HCT116 (cell line): ENCODE results near the gene CCDC107. TPM values are rescaled to one million over a fixed set of nuclear protein-coding genes. Genes with fewer than 3 reads are reported as not detected.

ENCODE experiments used
- ATAC-seq: fragments of 200-7000 bp; cut with Tn5 transposase; 2 replicates; pipeline ENCODE4 v1.9.1; 2020; ENCODE audit warnings: mild to moderate bottlenecking, moderate library complexity
- BruUV-seq: library from RNA; stranded (reverse); fragments of 400-500 nt; replicated peaks from 2 replicates; lab custom pipeline; 2021; lab: Mats Ljungman, UMichigan
- CTCF ChIA-PET: fragments of 300-600 bp; sonication (Branson Sonifier 250); formaldehyde crosslinking; loops from one replicate; lab custom pipeline; 2021; ENCODE audit warnings: antibody characterized with exemption; lab: Charles Lee
- POLR2A ChIA-PET: fragments of 300-600, 350-600 bp; sonication (Branson Sonifier 250); formaldehyde crosslinking; loops from one replicate; lab custom pipeline; 2021; ENCODE audit warnings: antibody characterized with exemption; lab: Charles Lee
- RAD21 ChIA-PET, 2 experiments: fragments of 300-600 bp; sonication (Branson Sonifier 250); formaldehyde crosslinking; loops; one replicate each; lab custom pipeline; 2023; ENCODE audit warnings: low total read pairs in 2 of 2; ENCODE audit not compliant: uncharacterized antibody in 2 of 2, unreplicated experiment in 2 of 2, low non-redundant PET in 1 of 2; lab: Charles Lee
- DNase-seq: peaks from one replicate; pipeline ENCODE4 v3.0.0-alpha.2; 2010; ENCODE audit warnings: low read depth, low spot score
- H2AFZ ChIP-seq: fragments of 200-600 bp; shearing (Covaris generic), sonication (generic); 2 replicates; pipeline ENCODE4 v1.6.1; 2017; ENCODE audit warnings: low read depth, mixed run types, mixed read lengths, antibody characterized with exemption, low read length; ENCODE audit not compliant: poor library complexity, severe bottlenecking
- H3K27ac ChIP-seq: 2 replicates; pipeline ENCODE4 v1.5.1; 2012; ENCODE audit warnings: low read depth, low read length
- H3K27me3 ChIP-seq: fragments of 200-600 bp; sonication (generic); 2 replicates; pipeline ENCODE4 v1.6.1; 2016; ENCODE audit warnings: mixed run types, low read length, mixed read lengths; ENCODE audit not compliant: insufficient read depth
- H3K36me3 ChIP-seq, 2 experiments: fragments of 200-500 bp in 1 of 2; fragments of 200-600 bp in 1 of 2; sonication (Bioruptor generic) in 1 of 2; sonication (generic) in 1 of 2; 2 replicates each; pipeline versions ENCODE4 v1.5.1 to v1.6.1; 2014 to 2016; ENCODE audit warnings: low read length in 2 of 2, inconsistent platforms in 1 of 2, mixed read lengths in 1 of 2, mixed run types in 1 of 2; ENCODE audit not compliant: insufficient read depth in 2 of 2, control insufficient read depth in 1 of 2
- H3K4me1 ChIP-seq, 2 experiments: fragments of 200-600 bp in 1 of 2; sonication (generic) in 1 of 2; 2 replicates each; pipeline versions ENCODE4 v1.5.1 to v1.6.1; 2012 to 2017; ENCODE audit warnings: low read length in 2 of 2, inconsistent platforms in 1 of 2, mild to moderate bottlenecking in 1 of 2, mixed read lengths in 1 of 2, mixed run types in 1 of 2, moderate library complexity in 1 of 2; ENCODE audit not compliant: insufficient read depth in 2 of 2, control insufficient read depth in 1 of 2
- H3K4me2 ChIP-seq: fragments of 200-600 bp; sonication (generic); 2 replicates; pipeline ENCODE4 v1.6.1; 2017; ENCODE audit warnings: mixed run types, low read length, mixed read lengths
- H3K4me3 ChIP-seq, 2 experiments: fragments of 200-600 bp in 1 of 2; sonication (generic) in 1 of 2; replicated peaks in 1 of 2; 2 replicates each; pipeline ENCODE4 v1.5.1; 2011 to 2016; ENCODE audit warnings: low read length in 2 of 2, control low read depth in 1 of 2, low read depth in 1 of 2, mild to moderate bottlenecking in 1 of 2, mixed read lengths in 1 of 2, mixed run types in 1 of 2
- H3K79me2 ChIP-seq: fragments of 200-600 bp; sonication (generic); 2 replicates; pipeline ENCODE4 v1.6.1; 2017; ENCODE audit warnings: mild to moderate bottlenecking, mixed run types, low read length, moderate library complexity, mixed read lengths; ENCODE audit not compliant: insufficient read depth
- H3K9ac ChIP-seq: fragments of 200-600 bp; sonication (generic); 2 replicates; pipeline ENCODE4 v1.6.1; 2016; ENCODE audit warnings: low read length, mixed read lengths
- H3K9me2 ChIP-seq: fragments of 200-600 bp; sonication (generic), shearing (Covaris generic); 2 replicates; pipeline ENCODE4 v1.6.1; 2017; ENCODE audit warnings: mixed run types, mild to moderate bottlenecking, moderate library complexity; ENCODE audit not compliant: insufficient read depth
- H3K9me3 ChIP-seq, 2 experiments: fragments of 200-500 bp in 1 of 2; fragments of 200-600 bp in 1 of 2; sonication (Bioruptor generic) in 1 of 2; sonication (generic) in 1 of 2; 2 replicates each; pipeline ENCODE4 v1.6.1; 2014 to 2017; ENCODE audit warnings: low read length in 2 of 2, mixed read lengths in 2 of 2, inconsistent platforms in 1 of 2, low read depth in 1 of 2, mild to moderate bottlenecking in 1 of 2, mixed run types in 1 of 2, moderate library complexity in 1 of 2; ENCODE audit not compliant: control insufficient read depth in 1 of 2, insufficient read depth in 1 of 2
- H4K20me1 ChIP-seq: fragments of 200-600 bp; sonication (generic), shearing (Covaris generic); 2 replicates; pipeline ENCODE4 v1.6.1; 2017; ENCODE audit warnings: mixed run types, mild to moderate bottlenecking, moderate library complexity; ENCODE audit not compliant: insufficient read depth
- ATF3 ChIP-seq: IDR thresholded peaks from 2 replicates; pipeline ENCODE4 v1.6.1; 2012
- CTCF ChIP-seq, 3 experiments: fragments of 200-600 bp in 1 of 3; sonication (generic) in 1 of 3; IDR thresholded peaks in 2 of 3; conservative IDR thresholded peaks in 1 of 3; 2 replicates each; pipeline ENCODE4 v1.5.1; 2012 to 2017; ENCODE audit warnings: low read depth in 2 of 3, low read length in 2 of 3, antibody characterized with exemption in 1 of 3, borderline replicate concordance in 1 of 3, control low read depth in 1 of 3, mild to moderate bottlenecking in 1 of 3, mixed read lengths in 1 of 3, mixed run types in 1 of 3, moderate library complexity in 1 of 3; ENCODE audit not compliant: insufficient read depth in 1 of 3
- EGR1 ChIP-seq: IDR thresholded peaks from 2 replicates; pipeline ENCODE4 v1.6.1; 2012; ENCODE audit warnings: low read depth
- REST ChIP-seq: IDR thresholded peaks from 2 replicates; pipeline ENCODE4 v1.6.1; 2012; ENCODE audit warnings: low read depth
- SRF ChIP-seq: IDR thresholded peaks from 2 replicates; pipeline ENCODE4 v1.6.1; 2012; ENCODE audit warnings: low read depth
- intact Hi-C: fragments of 100-400 bp; cut with micrococcal nuclease; formaldehyde crosslinking; loops from 2 replicates; pipeline ENCODE4 v1.10.0; 2022
- microRNA-seq: library from miRNA; unstranded; fragments of <30 nt; microRNA quantifications from one replicate; pipeline ENCODE4, GENCODE V29; 2016; ENCODE audit warnings: borderline number of aligned reads
- total RNA-seq: library from RNA; stranded (reverse); gene quantifications from one replicate; pipeline ENCODE4 v1.2.1, GENCODE V29; 2021; ENCODE audit not compliant: unreplicated experiment
- TF ChIP-seq, protein P1 (sequence below): IDR thresholded peaks from 2 replicates; pipeline ENCODE4 v1.6.1; 2011; ENCODE audit warnings: mild to moderate bottlenecking, low read length, moderate library complexity; ENCODE audit not compliant: insufficient replicate concordance; ENCODE audit errors: extremely low read depth

The CCDC107 gene
- total RNA-seq, 1 experiment from 2014 or later: 11.1 TPM

GRCh38 chr9:35710818-35711500 lies 52.9 kb downstream of the CCDC107 start:
- POLR2A ChIA-PET: no interaction called here
- ATAC-seq: no peak

More at GRCh38 chr9:35710818-35711500, 52.9 kb downstream of the CCDC107 start:
- Histone ChIP-seq H4K20me1 (no peaks in the 10 kb centered on the region), H2AFZ (no peak overlapping the region), H3K4me3 (no peak overlapping the region), H3K9ac (no peak overlapping the region), H3K4me1 (no peaks in the 10 kb centered on the region), H3K27me3 (no peaks in the 10 kb centered on the region), H3K27ac (no peak overlapping the region), H3K9me3 (no peaks in the 10 kb centered on the region), H3K9me2 (no peaks in the 10 kb centered on the region), H3K4me2 (no peak overlapping the region), H3K36me3 (peaks cover 64 to 65% of the 10 kb centered on the region in 2 experiments), H3K79me2 (no peaks in the 10 kb centered on the region)
- RAD21 ChIA-PET: no interaction called here
- intact Hi-C loops: no loop called here
- DNase-seq: no peak
- CTCF ChIA-PET: interaction anchor here (1.3 kb wide), 1 partner anchor 14 kb away, joined by 4 read pairs; no protein-coding TSS in a partner anchor
- TF ChIP-seq, protein P1, sequence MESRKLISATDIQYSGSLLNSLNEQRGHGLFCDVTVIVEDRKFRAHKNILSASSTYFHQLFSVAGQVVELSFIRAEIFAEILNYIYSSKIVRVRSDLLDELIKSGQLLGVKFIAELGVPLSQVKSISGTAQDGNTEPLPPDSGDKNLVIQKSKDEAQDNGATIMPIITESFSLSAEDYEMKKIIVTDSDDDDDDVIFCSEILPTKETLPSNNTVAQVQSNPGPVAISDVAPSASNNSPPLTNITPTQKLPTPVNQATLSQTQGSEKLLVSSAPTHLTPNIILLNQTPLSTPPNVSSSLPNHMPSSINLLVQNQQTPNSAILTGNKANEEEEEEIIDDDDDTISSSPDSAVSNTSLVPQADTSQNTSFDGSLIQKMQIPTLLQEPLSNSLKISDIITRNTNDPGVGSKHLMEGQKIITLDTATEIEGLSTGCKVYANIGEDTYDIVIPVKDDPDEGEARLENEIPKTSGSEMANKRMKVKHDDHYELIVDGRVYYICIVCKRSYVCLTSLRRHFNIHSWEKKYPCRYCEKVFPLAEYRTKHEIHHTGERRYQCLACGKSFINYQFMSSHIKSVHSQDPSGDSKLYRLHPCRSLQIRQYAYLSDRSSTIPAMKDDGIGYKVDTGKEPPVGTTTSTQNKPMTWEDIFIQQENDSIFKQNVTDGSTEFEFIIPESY: no peak
- TF ChIP-seq SRF (no peak), CTCF (IDR thresholded peaks at IDR 0.05 in 2 of 3, conservative IDR thresholded peaks at IDR 0.05 in 1 of 3; ENCODE audit: borderline replicate concordance in 1 of 3, insufficient read depth in 1 of 3, low read depth in 2 of 3, low read length in 2 of 3) (no peak), EGR1 (no peak), ATF3 (no peak), REST (no peak)
- no TSS peak for BruUV-seq

Small RNAs within 50 kb of the gene (microRNA-seq; reads per million reads assigned to microRNA genes)
- not detected for gene MIR6852

Other genes starting within 250 kb of the CCDC107 start
- gene RUSC2, start 168.2 kb upstream of the CCDC107 start, total RNA-seq: 11.6 TPM
- gene TESK1, start 53.0 kb upstream of the CCDC107 start, total RNA-seq: 26.6 TPM
- gene CD72, start 39.9 kb upstream of the CCDC107 start, total RNA-seq: 1.6 TPM
- not detected for gene SIT1, start 7.4 kb upstream of the CCDC107 start, total RNA-seq
- gene RMRP, start 273 bp upstream of the CCDC107 start, total RNA-seq: 30,969 TPM
- gene ARHGEF39, start 6.9 kb downstream of the CCDC107 start, total RNA-seq: 29.8 TPM
- 8.5 TPM for gene CA9, start 15.6 kb downstream of the CCDC107 start, total RNA-seq
- 278 TPM for gene TPM2, start 31.6 kb downstream of the CCDC107 start, total RNA-seq
- 144 TPM for gene TLN1, start 73.9 kb downstream of the CCDC107 start, total RNA-seq
- gene CREB3, start 74.4 kb downstream of the CCDC107 start, total RNA-seq: 22.3 TPM
- 63.6 TPM for gene GBA2, start 90.9 kb downstream of the CCDC107 start, total RNA-seq
- 32.6 TPM for gene RGP1, start 91.0 kb downstream of the CCDC107 start, total RNA-seq
- 1.2 TPM for gene MSMP, start 96.0 kb downstream of the CCDC107 start, total RNA-seq
- gene NPR2, start 133.3 kb downstream of the CCDC107 start, total RNA-seq: 18.8 TPM
- 0.39 TPM for gene SPAG8, start 154.0 kb downstream of the CCDC107 start, total RNA-seq
- gene HINT2, start 156.8 kb downstream of the CCDC107 start, total RNA-seq: 49.0 TPM
- gene FAM221B, start 170.4 kb downstream of the CCDC107 start, total RNA-seq: not detected
- 7.2 TPM for gene TMEM8B, start 170.9 kb downstream of the CCDC107 start, total RNA-seq
- gene OR13J1, start 212.1 kb downstream of the CCDC107 start, total RNA-seq: not detected
- 0.32 TPM for gene HRCT1, start 247.9 kb downstream of the CCDC107 start, total RNA-seq